A549 treated with Hydrocortisone at 1 μM for 4 hours (cell line): ENCODE measurements around the gene MOSMO. TPM values are rescaled to one million over a fixed set of nuclear protein-coding genes. Genes with fewer than 3 reads are reported as not detected.

Experiments used
- total RNA-seq: library from RNA; stranded (reverse); fragments of 200-300 nt; extraction: Qiagen RNA extraction; gene quantifications from 5 replicates; pipeline ENCODE4 v1.2.3, GENCODE V29; 2022

The MOSMO gene
- 12.6 to 16.3 TPM (median 13.5 TPM) in 5 replicates for total RNA-seq

DNA sequence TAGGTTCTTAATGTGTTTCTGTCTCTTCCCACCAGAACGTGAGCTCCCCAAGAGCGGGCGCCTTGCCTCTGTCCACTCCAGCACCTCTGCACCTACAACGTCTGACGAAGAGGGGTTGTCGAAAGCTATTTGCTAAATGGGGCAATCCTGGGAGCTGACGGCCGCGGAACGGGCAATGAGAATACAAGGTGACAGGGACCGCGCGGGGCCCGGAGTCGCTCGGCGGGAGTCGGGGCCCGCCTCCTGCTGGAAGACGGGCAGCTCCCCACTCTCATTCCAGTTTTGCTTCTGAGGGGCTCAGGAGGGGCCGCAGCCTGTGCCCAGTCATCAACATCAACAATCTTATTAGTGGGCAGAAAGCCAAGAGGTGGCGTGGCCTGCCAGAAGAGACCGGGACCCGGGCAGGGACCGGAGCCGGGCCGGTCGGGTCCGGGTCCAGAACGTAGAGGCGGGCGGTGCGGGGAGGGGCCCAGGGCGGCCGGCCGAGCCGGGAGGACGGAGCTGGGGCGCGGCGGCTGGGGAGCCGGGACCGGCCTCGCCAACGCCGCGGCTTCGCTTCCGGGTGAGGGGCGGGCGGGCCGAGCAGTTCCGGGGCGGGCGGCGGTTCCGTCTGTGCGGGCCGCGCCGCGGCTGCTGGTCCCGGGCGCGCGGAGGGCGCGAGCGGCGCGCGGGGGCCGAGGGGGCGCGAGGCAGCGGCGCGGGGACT lies at the start of gene MOSMO:
Gene MOSMO, plus strand, starts transcription at position 603 of the 706 bp plus-strand sequence. CDS start 191 bp downstream, outside the sequence.

DNA sequence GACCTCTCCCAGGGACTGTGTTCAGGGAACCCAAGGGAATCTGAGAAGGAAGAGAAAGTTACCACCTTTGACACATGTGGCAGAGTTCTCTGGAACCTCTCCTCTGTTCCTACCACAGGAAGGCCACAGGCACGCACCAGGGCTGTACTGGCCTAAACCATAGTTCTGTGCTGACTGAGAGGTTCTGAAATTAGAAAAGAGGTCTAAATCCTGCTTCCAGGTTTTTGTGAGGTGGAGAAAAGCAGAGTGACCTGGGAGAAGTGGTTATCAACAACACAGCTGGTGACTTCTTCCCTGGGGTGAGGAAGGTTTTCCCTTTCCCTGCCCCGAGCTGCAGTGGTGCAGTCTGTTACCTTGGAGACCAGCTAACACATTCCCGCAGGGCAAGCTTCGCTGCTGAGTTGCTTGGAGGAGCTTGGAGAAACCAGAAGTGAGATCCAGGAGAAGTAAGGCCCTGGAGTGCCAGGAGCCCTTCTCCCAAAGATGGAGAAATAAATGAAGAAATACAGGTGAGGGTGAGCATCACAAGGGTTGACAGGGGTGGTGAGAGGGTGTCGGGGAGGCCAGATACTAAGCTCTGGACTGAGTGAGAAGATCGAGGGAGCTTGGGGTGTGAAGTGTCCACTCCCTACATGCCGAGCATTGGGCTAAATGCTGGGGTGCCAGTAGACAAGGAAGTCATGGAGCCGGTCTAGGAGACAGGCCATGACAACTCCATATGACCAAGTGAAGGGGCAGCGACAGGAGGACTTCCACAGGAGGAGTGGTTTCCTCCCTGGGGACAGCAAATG lies 84.4 kb downstream of the MOSMO start, which contains the start of gene VWA3A:
Gene VWA3A, plus strand, starts transcription at position 399 of the 791 bp plus-strand sequence. Its CDS starts 97 bp downstream, at position 496.

Other genes starting within 250 kb of the MOSMO start
- gene NPIPB4, start 150.4 kb upstream of the MOSMO start, total RNA-seq, result 24.4 to 26.7 TPM (median 24.9 TPM) in 5 replicates
- gene UQCRC2, start 54.8 kb upstream of the MOSMO start, total RNA-seq, result 157 to 213 TPM (median 166 TPM) in 5 replicates
- gene PDZD9, start 7.0 kb upstream of the MOSMO start, total RNA-seq, result 0.06 TPM in 1 of 5 replicates, not detected in the others
- gene VWA3A, start 84.4 kb downstream of the MOSMO start, total RNA-seq, result 0.02 to 0.07 TPM (median 0.07 TPM) in 3 of 5 replicates, not detected in the others
- not detected in 5 replicates for gene SDR42E2, start 154.4 kb downstream of the MOSMO start, total RNA-seq
- 11.7 to 19.4 TPM (median 16.1 TPM) in 5 replicates for gene EEF2K, start 198.2 kb downstream of the MOSMO start, total RNA-seq